Heart left ventricle (tissue), 16 donors: ENCODE results near the gene MAGIX. TPM values are rescaled to one million over a fixed set of nuclear protein-coding genes. Genes with fewer than 3 reads are reported as not detected.

Experiments
- ATAC-seq, 4 donors: fragments of 200-7000 bp; cut with Tn5 transposase; one replicate each; pipeline ENCODE4 v1.9.1; 2020 to 2022; ENCODE audit warnings: moderate library complexity in 4 of 4, mild to moderate bottlenecking in 3 of 4, moderate number of reproducible peaks in 1 of 4
- DNase-seq, 5 donors: peaks; one replicate each; pipeline ENCODE4 v3.0.0-alpha.2; 2020
- H3K27ac ChIP-seq, 12 donors: fragments of 200-600 bp; sonication (generic) in 4 of 12; one replicate each; pipeline versions ENCODE4 v1.5.0 to v1.8.0; 2016 to 2022; ENCODE audit warnings: mild to moderate bottlenecking in 2 of 12
- H3K27me3 ChIP-seq, 9 donors: fragments of 200-600 bp; sonication (generic) in 2 of 9; one replicate each; pipeline versions ENCODE4 v1.5.1 to v1.8.0; 2016 to 2022; ENCODE audit warnings: mild to moderate bottlenecking in 3 of 9
- H3K36me3 ChIP-seq, 9 donors: fragments of 200-600 bp; sonication (generic) in 2 of 9; one replicate each; pipeline versions ENCODE4 v1.5.0 to v1.8.0; 2018 to 2022; ENCODE audit warnings: mild to moderate bottlenecking in 2 of 9
- H3K4me1 ChIP-seq, 12 donors: fragments of 200-600 bp; sonication (generic) in 4 of 12; one replicate each; pipeline versions ENCODE4 v1.5.0 to v1.8.0; 2016 to 2022; ENCODE audit warnings: mild to moderate bottlenecking in 3 of 12
- H3K4me3 ChIP-seq, 12 donors: fragments of 200-600 bp; sonication (generic) in 4 of 12; one replicate each; pipeline versions ENCODE4 v1.5.0 to v1.8.0; 2017 to 2022; ENCODE audit warnings: mild to moderate bottlenecking in 9 of 12, moderate library complexity in 4 of 12
- H3K9me3 ChIP-seq, 12 donors: fragments of 200-600 bp; sonication (generic) in 4 of 12; one replicate each; pipeline versions ENCODE4 v1.5.0 to v1.8.0; 2016 to 2022; ENCODE audit warnings: mild to moderate bottlenecking in 1 of 12
- CTCF ChIP-seq, 12 donors: fragments of 200-600 bp; sonication (generic) in 4 of 12; IDR thresholded peaks; one replicate each; pipeline versions ENCODE4 v1.5.0 to v1.8.0; 2018 to 2022; ENCODE audit warnings: antibody characterized with exemption in 12 of 12, mild to moderate bottlenecking in 5 of 12
- POLR2A ChIP-seq, 2 donors: fragments of 450-650 bp; IDR thresholded peaks; one replicate each; pipeline ENCODE4 v1.6.1; 2017; ENCODE audit warnings: antibody characterized with exemption in 2 of 2, mild to moderate bottlenecking in 2 of 2, moderate library complexity in 2 of 2
- WGBS, 4 donors: extraction: QIAGEN DNeasy Blood & Tissue Kit in 2 of 4; methylation state at CpG; one replicate each; pipeline versions ENCODE4 v1.1.5 to v1.1.7; 2013 to 2018; 5-methylcytosine and 5-hydroxymethylcytosine counted together
- intact Hi-C, 10 donors: fragments of 100-400 bp; cut with DNase I; formaldehyde crosslinking; loops; one replicate each; pipeline versions ENCODE4 v1.11.1 to v1.14.2; 2022
- polyA plus RNA-seq, 2 donors: library from polyadenylated mRNA; stranded (reverse); fragments of 200-250 nt; gene quantifications; one replicate each; pipeline ENCODE4 v1.2.3, GENCODE V29; 2013
- total RNA-seq, 9 donors: library from RNA; depleted of rRNA in 2 of 9; stranded (reverse); fragments of >200 nt in 2 of 9; fragmentation: NEBNext Ultra II Directional in 3 of 9; extraction: Animal tissue kit (Norgen Biotek cat#: 25700) in 3 of 9; gene quantifications; one replicate each; pipeline versions ENCODE4 v1.1.0 to v1.2.4, GENCODE V29; 2016 to 2023
- donor health status: ischemic (EF 13 %, LVEDD 7.1; RV severe dilation, severe dysfunction).
- donor health status: healthy with polysubstance abuse.
- donor health status: DM: no; HTN: yes; CAD: no.
- donor health status: DM: no; HTN: no; CAD: no.
- donor health status: ischemic (EF 25% LVEDD 6.9; RV normal size, moderate dysfunction).
- donor health status: ischemic (EF 25% LVEDD 5.7; RV mildly dilated, moderate dysfunction).
- donor health status: healthy.
- donor health status: DM: yes; HTN: yes; CAD: no.
- donor health status: ischemic (EF 35%, LVEDD 5.7; RV mildly dilated, moderate dysfunction).
- donor health status: nonischemic (EF 11% LVEDD 7.7; RV severe dilation, severe dysfunction).
- donor health status: DM: yes; HTN: yes; CAD: no.
- donor health status: PGD.
- donor health status: ischemic (EF 29% LVEDD 5.4; RV normal size, mild dysfunction).
- donor health status: nonischemic (EF 23%, LVEDD 6.1; RV moderate dilation, normal function).

The MAGIX gene
- total and polyA plus RNA-seq, 11 donors, result 2.6 to 7.1 (median 3.3) TPM

GRCh38 chrX:49177873-49178480 is 15.4 kb downstream of the MAGIX start:
- peak in 3 of 4 donors; percentile 28 to 45 (median 33) for ATAC-seq
- WGBS, 4 donors, result 80 to 90% (median 89%) methylated on average over 14 to 23 of the region's 23 CpGs
- no peaks in the 10 kb centered on the region for H3K9me3 ChIP-seq
- H3K4me1 ChIP-seq, result peaks cover 0 to 14% (median 0%) of the 10 kb centered on the region in 12 donors
- intact Hi-C loops, result no loop called here
- H3K27ac ChIP-seq, result peak overlapping the region in 1 of 12 donors; percentile 37
- H3K36me3 ChIP-seq, result peaks cover 0 to 37% (median 17%) of the 10 kb centered on the region in 9 donors
- TF ChIP-seq CTCF (IDR thresholded peaks at IDR 0.05) (no peak), POLR2A (IDR thresholded peaks at IDR 0.05) (no peak)
- H3K27me3 ChIP-seq, result no peaks in the 10 kb centered on the region
- no peak overlapping the region for H3K4me3 ChIP-seq
- DNase-seq, result peak in 1 of 5 donors; percentile 64

- intact Hi-C loops, result no loop called here
- Histone ChIP-seq H3K4me1 (peaks cover 0 to 14% (median 0%) of the 10 kb centered on the region in 12 donors), H3K36me3 (peaks cover 0 to 43% (median 17%) of the 10 kb centered on the region in 9 donors), H3K4me3 (no peak overlapping the region), H3K27me3 (no peaks in the 10 kb centered on the region), H3K27ac (no peak overlapping the region), H3K9me3 (no peaks in the 10 kb centered on the region)
- no peak for DNase-seq
- no peak for TF ChIP-seq POLR2A (IDR thresholded peaks at IDR 0.05)
- no peak for TF ChIP-seq CTCF (IDR thresholded peaks at IDR 0.05)
- peak in 2 of 4 donors; percentile 6 to 7 for ATAC-seq
- 73 to 100% (median 96%) methylated on average over 1 to 3 of the region's 3 CpGs for WGBS, 4 donors
These were observed 16.0 kb downstream of the MAGIX start for GRCh38 chrX:49178537-49178936.

- Histone ChIP-seq H3K36me3 (peaks cover 0 to 41% (median 17%) of the 10 kb centered on the region in 9 donors), H3K27ac (no peak overlapping the region), H3K4me3 (no peak overlapping the region), H3K9me3 (no peaks in the 10 kb centered on the region), H3K27me3 (no peaks in the 10 kb centered on the region), H3K4me1 (peaks cover 0 to 14% (median 0%) of the 10 kb centered on the region in 12 donors)
- DNase-seq (no peak), ATAC-seq (no peak)
- intact Hi-C loops, result no loop called here
- WGBS, 4 donors, result 79 to 93% (median 84%) methylated on average over 1 to 2 of the region's 2 CpGs
- TF ChIP-seq POLR2A (IDR thresholded peaks at IDR 0.05) (no peak), CTCF (IDR thresholded peaks at IDR 0.05) (no peak)
These were observed 16.8 kb downstream of the MAGIX start for GRCh38 chrX:49179358-49179757.

GRCh38 chrX:49183701-49184281 is 21.2 kb downstream of the MAGIX start:
- no peaks in the 10 kb centered on the region for H3K9me3 ChIP-seq
- ATAC-seq (no peak), DNase-seq (peak in 1 of 5 donors; percentile 42)
- H3K36me3 ChIP-seq, result peaks cover 0 to 30% (median 7%) of the 10 kb centered on the region in 9 donors
- peaks cover 0 to 19% (median 3%) of the 10 kb centered on the region in 12 donors for H3K4me1 ChIP-seq
- H3K4me3 ChIP-seq, result peak overlapping the region in 4 of 12 donors; percentile 53 to 84 (median 62)
- no peaks in the 10 kb centered on the region for H3K27me3 ChIP-seq
- 69 to 80% (median 77%) methylated on average over 4 to 18 of the region's 18 CpGs for WGBS, 4 donors
- intact Hi-C loops, result no loop called here
- TF ChIP-seq CTCF (IDR thresholded peaks at IDR 0.05), result no peak
- TF ChIP-seq POLR2A (IDR thresholded peaks at IDR 0.05), result no peak
- peak overlapping the region in 8 of 12 donors; percentile 35 to 84 (median 56) for H3K27ac ChIP-seq
